ENCODE data around the gene THSD7B.

Gene THSD7B

DNA sequence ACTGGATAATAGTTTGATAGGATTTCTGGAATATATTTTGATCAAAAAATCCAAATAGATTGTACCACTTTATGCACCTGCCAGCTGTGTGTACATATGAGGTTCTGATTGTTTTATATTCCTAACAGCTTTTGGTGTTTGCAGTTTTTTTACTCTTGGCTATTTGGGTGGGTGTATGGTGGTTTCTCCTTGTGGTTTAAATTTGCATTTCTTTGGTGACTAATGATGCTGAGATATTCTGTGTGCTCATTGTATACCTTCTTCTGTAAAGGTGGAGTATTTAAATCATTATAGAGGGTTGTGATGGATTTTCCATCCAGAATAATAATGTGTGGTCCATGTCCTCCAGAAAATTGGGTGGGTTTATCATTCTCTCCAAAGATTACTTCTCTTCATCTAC lies 372.9 kb downstream of the THSD7B start:
- no peak for DNase-seq (ENCODE audit: low read depth, low spot score)
- Histone ChIP-seq H3K27me3 (ENCODE audit: insufficient read depth, insufficient read length) (no peaks in the 10 kb centered on the region), H3K4me3 (ENCODE audit: insufficient read length, low read depth) (no peak overlapping the region), H3K4me1 (ENCODE audit: insufficient read depth, insufficient read length) (no peaks in the 10 kb centered on the region), H3K9me3 (ENCODE audit: insufficient read depth, low read length) (no peaks in the 10 kb centered on the region), H3K36me3 (ENCODE audit: insufficient read depth, insufficient read length, low read length) (no peaks in the 10 kb centered on the region), H3K9ac (ENCODE audit: insufficient read length, low read depth) (no peak overlapping the region)
- TF ChIP-seq ZNF274 (IDR thresholded peaks at IDR 0.05; ENCODE audit: low read depth, low read length) (no peak), SUZ12 (IDR thresholded peaks at IDR 0.05; ENCODE audit: extremely low read depth, insufficient read depth, insufficient read length) (no peak), YY1 (IDR thresholded peaks at IDR 0.05; ENCODE audit: insufficient read depth, insufficient read length) (no peak)

DNA sequence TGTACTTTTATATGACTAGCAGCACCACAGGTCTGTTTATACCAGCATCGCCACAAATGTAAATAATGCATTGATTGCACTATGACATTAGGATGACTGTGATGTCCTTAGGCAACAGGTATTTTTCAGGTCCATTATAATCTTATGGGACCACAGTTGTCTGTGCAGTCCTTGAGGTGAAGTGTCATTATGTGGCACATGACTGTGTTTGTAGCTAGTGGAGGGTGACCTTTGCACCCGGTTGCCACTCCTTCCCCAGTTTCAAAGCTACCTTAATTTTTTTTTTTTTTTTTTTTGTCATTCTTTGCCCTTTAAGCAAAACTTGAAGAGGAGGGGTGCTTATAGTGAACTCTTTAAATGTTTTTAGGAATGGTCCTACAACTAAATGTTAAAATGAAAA lies 386.4 kb downstream of the THSD7B start:
- no peaks in the 10 kb centered on the region for H3K36me3 ChIP-seq (ENCODE audit: insufficient read depth, insufficient read length, low read length)
- no peaks in the 10 kb centered on the region for H3K27me3 ChIP-seq (ENCODE audit: insufficient read depth, insufficient read length)
- no peak overlapping the region for H3K4me3 ChIP-seq (ENCODE audit: insufficient read length, low read depth)
- no peak overlapping the region for H3K9ac ChIP-seq (ENCODE audit: insufficient read length, low read depth)
- TF ChIP-seq YY1 (IDR thresholded peaks at IDR 0.05; ENCODE audit: insufficient read depth, insufficient read length) (no peak), SUZ12 (IDR thresholded peaks at IDR 0.05; ENCODE audit: extremely low read depth, insufficient read depth, insufficient read length) (no peak), ZNF274 (IDR thresholded peaks at IDR 0.05; ENCODE audit: low read depth, low read length) (no peak)
- DNase-seq (ENCODE audit: low read depth, low spot score), result no peak
- H3K9me3 ChIP-seq (ENCODE audit: insufficient read depth, low read length), result peaks cover 9% of the 10 kb centered on the region; the same call in 1 of the 2 replicates
- H3K4me1 ChIP-seq (ENCODE audit: insufficient read depth, insufficient read length), result no peaks in the 10 kb centered on the region

DNA sequence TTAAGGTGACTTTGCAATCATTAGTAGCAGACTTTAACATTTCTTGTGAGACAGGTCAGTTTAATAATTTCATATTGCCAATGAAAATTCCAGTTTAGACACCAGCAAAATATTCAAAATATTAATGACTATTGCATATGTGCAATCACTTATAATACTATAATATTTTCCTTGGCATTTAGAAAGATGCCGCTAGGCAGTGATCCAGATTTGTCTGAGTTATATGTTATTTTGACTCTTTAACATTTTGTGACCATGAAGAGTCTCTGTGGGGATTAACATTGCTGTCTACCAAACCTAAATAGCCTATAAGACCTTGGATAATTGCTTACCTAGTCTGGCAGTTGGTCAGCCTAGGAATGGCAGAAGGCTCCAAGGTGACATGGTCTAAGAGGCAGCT lies 389.6 kb downstream of the THSD7B start:
- Histone ChIP-seq H3K9me3 (ENCODE audit: insufficient read depth, low read length) (no peaks in the 10 kb centered on the region), H3K36me3 (ENCODE audit: insufficient read depth, insufficient read length, low read length) (no peaks in the 10 kb centered on the region), H3K4me1 (ENCODE audit: insufficient read depth, insufficient read length) (no peaks in the 10 kb centered on the region), H3K27me3 (ENCODE audit: insufficient read depth, insufficient read length) (no peaks in the 10 kb centered on the region), H3K9ac (ENCODE audit: insufficient read length, low read depth) (no peak overlapping the region), H3K4me3 (ENCODE audit: insufficient read length, low read depth) (no peak overlapping the region)
- no peak for DNase-seq (ENCODE audit: low read depth, low spot score)
- TF ChIP-seq YY1 (IDR thresholded peaks at IDR 0.05; ENCODE audit: insufficient read depth, insufficient read length), result no peak
- TF ChIP-seq ZNF274 (IDR thresholded peaks at IDR 0.05; ENCODE audit: low read depth, low read length), result no peak
- TF ChIP-seq SUZ12 (IDR thresholded peaks at IDR 0.05; ENCODE audit: extremely low read depth, insufficient read depth, insufficient read length), result no peak

DNA sequence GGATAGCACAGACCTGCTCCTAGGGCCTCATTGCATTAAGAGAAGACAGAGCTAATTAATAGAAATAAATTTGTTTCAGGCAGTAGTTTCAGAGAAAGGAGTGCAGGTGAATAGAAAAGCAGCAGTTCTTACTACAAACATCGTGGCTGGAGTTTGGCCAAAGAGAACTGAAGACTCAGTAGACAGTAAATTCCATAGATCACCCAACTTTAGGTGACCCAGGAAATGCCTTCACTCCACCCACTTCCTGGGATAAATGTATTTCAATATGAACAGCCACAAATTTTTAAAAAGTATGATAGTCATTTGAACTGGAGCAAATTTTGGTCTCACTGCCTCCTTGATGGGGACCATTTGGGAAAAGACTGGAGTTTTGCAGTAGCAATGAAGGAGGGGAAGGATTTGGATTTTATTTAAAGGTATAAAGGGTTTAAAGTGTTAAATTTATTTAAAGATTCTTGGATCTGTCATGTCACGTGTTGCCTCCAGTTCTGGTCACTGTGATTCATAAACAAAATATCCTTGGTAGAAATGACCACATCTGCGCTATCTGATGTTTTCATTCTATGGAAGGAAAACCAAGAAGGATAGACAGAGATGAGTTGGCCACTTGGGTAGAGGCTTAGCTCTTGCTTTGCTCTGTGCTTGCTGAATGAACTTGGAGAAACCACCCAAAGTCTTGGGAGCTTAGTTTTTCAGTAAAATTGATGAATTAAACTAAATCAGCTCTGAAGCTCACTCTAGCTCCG lies 390.2 kb downstream of the THSD7B start:
- H3K4me1 ChIP-seq (ENCODE audit: insufficient read depth, insufficient read length), result no peaks in the 10 kb centered on the region
- TF ChIP-seq SUZ12 (IDR thresholded peaks at IDR 0.05; ENCODE audit: extremely low read depth, insufficient read depth, insufficient read length) (no peak), YY1 (IDR thresholded peaks at IDR 0.05; ENCODE audit: insufficient read depth, insufficient read length) (no peak), ZNF274 (IDR thresholded peaks at IDR 0.05; ENCODE audit: low read depth, low read length) (no peak)
- H3K9ac ChIP-seq (ENCODE audit: insufficient read length, low read depth), result no peak overlapping the region
- no peak for DNase-seq (ENCODE audit: low read depth, low spot score)
- no peaks in the 10 kb centered on the region for H3K9me3 ChIP-seq (ENCODE audit: insufficient read depth, low read length)
- H3K36me3 ChIP-seq (ENCODE audit: insufficient read depth, insufficient read length, low read length), result no peaks in the 10 kb centered on the region
- H3K4me3 ChIP-seq (ENCODE audit: insufficient read length, low read depth), result no peak overlapping the region
- no peaks in the 10 kb centered on the region for H3K27me3 ChIP-seq (ENCODE audit: insufficient read depth, insufficient read length)

DNA sequence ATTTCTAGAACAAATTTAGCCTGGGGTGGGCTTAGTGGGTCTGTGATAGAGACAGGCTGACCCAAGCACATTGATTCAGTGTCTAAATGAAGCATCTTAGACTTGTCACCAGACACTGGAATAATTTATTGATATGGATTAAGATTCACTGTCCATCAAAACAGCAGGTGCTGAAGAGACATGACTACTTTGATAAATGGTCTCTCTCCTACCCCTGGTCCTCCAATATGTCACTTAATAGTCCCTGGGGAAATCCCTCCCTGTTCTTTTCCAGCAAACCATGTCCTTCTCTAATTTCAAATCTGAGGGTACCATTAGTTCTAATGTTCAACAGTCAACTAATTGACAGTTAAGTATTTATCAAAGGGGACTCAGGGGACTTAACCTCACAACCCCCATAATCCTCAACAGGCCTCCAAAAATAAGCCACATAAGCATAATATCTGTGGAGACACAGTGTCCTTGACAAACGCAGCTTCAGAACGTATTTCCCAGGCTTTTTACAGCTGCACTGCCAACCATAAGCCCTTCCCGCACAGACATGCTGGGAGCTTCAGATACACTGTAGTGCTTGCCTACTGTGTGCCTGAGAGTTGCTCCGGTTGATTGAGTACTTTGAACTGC lies 391.0 kb downstream of the THSD7B start:
- no peaks in the 10 kb centered on the region for H3K9me3 ChIP-seq (ENCODE audit: insufficient read depth, low read length)
- no peak for DNase-seq (ENCODE audit: low read depth, low spot score)
- no peaks in the 10 kb centered on the region for H3K4me1 ChIP-seq (ENCODE audit: insufficient read depth, insufficient read length)
- H3K9ac ChIP-seq (ENCODE audit: insufficient read length, low read depth), result no peak overlapping the region
- H3K27me3 ChIP-seq (ENCODE audit: insufficient read depth, insufficient read length), result no peaks in the 10 kb centered on the region
- TF ChIP-seq ZNF274 (IDR thresholded peaks at IDR 0.05; ENCODE audit: low read depth, low read length), result no peak
- TF ChIP-seq YY1 (IDR thresholded peaks at IDR 0.05; ENCODE audit: insufficient read depth, insufficient read length), result no peak
- TF ChIP-seq SUZ12 (IDR thresholded peaks at IDR 0.05; ENCODE audit: extremely low read depth, insufficient read depth, insufficient read length), result no peak
- H3K36me3 ChIP-seq (ENCODE audit: insufficient read depth, insufficient read length, low read length), result no peaks in the 10 kb centered on the region
- no peak overlapping the region for H3K4me3 ChIP-seq (ENCODE audit: insufficient read length, low read depth)

DNA sequence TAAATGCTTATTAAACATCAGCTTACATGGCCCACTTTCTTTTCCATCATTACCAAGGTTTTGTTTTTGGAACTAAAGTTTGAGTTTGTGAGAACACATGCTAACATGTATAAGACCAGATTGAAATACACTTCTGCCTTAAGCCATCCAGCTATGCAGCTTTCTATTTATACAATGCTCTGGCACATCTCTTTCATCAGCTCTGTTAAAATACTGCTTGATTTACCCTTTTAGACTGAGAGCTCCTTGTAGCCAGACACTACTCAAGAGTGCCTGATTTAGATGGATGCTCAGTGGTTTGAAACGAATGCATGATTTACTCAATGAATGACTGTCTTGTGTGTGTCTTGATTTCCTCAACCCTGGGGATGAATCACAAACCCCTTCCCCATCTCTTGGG lies 392.5 kb downstream of the THSD7B start:
- DNase-seq (ENCODE audit: low read depth, low spot score), result no peak
- Histone ChIP-seq H3K9ac (ENCODE audit: insufficient read length, low read depth) (no peak overlapping the region), H3K36me3 (ENCODE audit: insufficient read depth, insufficient read length, low read length) (no peaks in the 10 kb centered on the region), H3K4me1 (ENCODE audit: insufficient read depth, insufficient read length) (no peaks in the 10 kb centered on the region), H3K9me3 (ENCODE audit: insufficient read depth, low read length) (no peaks in the 10 kb centered on the region), H3K4me3 (ENCODE audit: insufficient read length, low read depth) (no peak overlapping the region), H3K27me3 (ENCODE audit: insufficient read depth, insufficient read length) (no peaks in the 10 kb centered on the region)
- TF ChIP-seq ZNF274 (IDR thresholded peaks at IDR 0.05; ENCODE audit: low read depth, low read length) (no peak), YY1 (IDR thresholded peaks at IDR 0.05; ENCODE audit: insufficient read depth, insufficient read length) (no peak), SUZ12 (IDR thresholded peaks at IDR 0.05; ENCODE audit: extremely low read depth, insufficient read depth, insufficient read length) (no peak)

DNA sequence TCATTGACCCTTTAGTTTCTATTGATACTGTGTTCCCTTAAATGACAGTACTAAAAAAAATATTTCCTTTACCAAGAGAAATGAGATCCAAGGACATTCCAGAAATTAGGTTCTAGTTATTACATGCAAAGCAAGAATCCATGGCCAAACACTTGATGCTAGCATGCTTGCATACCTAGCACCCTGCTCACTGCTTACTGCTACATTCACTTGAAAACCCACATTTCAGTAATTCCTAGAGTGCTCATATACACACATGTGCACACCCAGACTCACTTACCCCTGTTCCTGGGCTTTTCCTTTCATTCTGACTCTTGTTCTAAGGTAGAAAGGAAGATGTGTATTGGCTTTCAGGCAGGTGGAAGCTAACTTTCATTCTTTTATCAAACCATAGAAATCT lies 395.9 kb downstream of the THSD7B start:
- no peak for TF ChIP-seq ZNF274 (IDR thresholded peaks at IDR 0.05; ENCODE audit: low read depth, low read length)
- TF ChIP-seq YY1 (IDR thresholded peaks at IDR 0.05; ENCODE audit: insufficient read depth, insufficient read length), result no peak
- TF ChIP-seq SUZ12 (IDR thresholded peaks at IDR 0.05; ENCODE audit: extremely low read depth, insufficient read depth, insufficient read length), result no peak
- Histone ChIP-seq H3K9ac (ENCODE audit: insufficient read length, low read depth) (no peak overlapping the region), H3K36me3 (ENCODE audit: insufficient read depth, insufficient read length, low read length) (no peaks in the 10 kb centered on the region), H3K4me3 (ENCODE audit: insufficient read length, low read depth) (no peak overlapping the region), H3K4me1 (ENCODE audit: insufficient read depth, insufficient read length) (no peaks in the 10 kb centered on the region), H3K27me3 (ENCODE audit: insufficient read depth, insufficient read length) (no peaks in the 10 kb centered on the region), H3K9me3 (ENCODE audit: insufficient read depth, low read length) (no peaks in the 10 kb centered on the region)
- DNase-seq (ENCODE audit: low read depth, low spot score), result no peak
